ENCODE results near the gene POC1A. TPM values are rescaled to one million over a fixed set of nuclear protein-coding genes. Genes with fewer than 3 reads are reported as not detected.

Gene POC1A
- total and polyA plus RNA-seq, 2 of the 8 experiments (the other 6 are each of a cell fraction or from before 2014, with no cell fraction given), result 35.7 to 39.2 TPM

DNA sequence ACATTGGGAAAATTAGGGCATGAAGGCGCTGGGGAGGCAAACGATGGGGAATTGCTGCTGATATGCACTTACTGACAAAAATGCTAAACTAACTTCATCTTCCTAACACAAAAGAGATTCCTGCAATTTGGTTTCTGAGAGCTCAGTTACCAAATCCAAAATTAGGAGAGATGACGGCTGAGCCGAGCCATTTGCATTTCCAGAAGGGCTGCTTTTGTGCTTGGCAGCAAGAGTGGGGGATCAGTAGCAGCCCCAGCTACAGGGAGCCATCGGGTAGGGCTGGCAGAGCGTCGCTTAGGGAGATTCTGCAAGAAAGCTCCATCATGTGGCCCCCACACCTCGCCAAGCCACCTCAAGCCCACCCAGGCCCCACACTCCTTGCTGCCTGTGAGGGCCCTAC lies 81.8 kb downstream of the POC1A start:
- Histone ChIP-seq H3K23ac (ENCODE audit: insufficient read length) (no peak overlapping the region), H2BK12ac (ENCODE audit: low read depth, low read length) (no peak overlapping the region), H3K4ac (replicated peaks; ENCODE audit: insufficient read length, low read depth, low read length) (no peak overlapping the region), H2BK5ac (ENCODE audit: low read depth, low read length) (no peak overlapping the region), H3K18ac (ENCODE audit: extremely low read depth, low read length) (no peak overlapping the region), H3K4me1 (replicated peaks in 1 of 4; ENCODE audit: control insufficient read depth in 3 of 4, insufficient read depth in 4 of 4, low read length in 3 of 4) (no peaks in the 10 kb centered on the region; a peak in 2 of 7 replicates), H2AFZ (ENCODE audit: low read length) (no peak overlapping the region), H2BK15ac (ENCODE audit: low read length) (no peak overlapping the region), H4K20me1 (replicated peaks in 1 of 2; ENCODE audit: control insufficient read depth in 1 of 2, insufficient read depth in 2 of 2, low read length in 2 of 2) (peaks cover 0 to 3% of the 10 kb centered on the region in 2 experiments), H4K91ac (replicated peaks; ENCODE audit: insufficient read length, low read length) (no peak overlapping the region), H3K36me3 (ENCODE audit: control insufficient read depth in 2 of 4, insufficient read depth in 4 of 4, low read length in 3 of 4) (peaks cover 0 to 12% (median 3%) of the 10 kb centered on the region in 4 experiments; a peak in 5 of 8 replicates), H3K79me1 (ENCODE audit: low read depth, low read length) (no peaks in the 10 kb centered on the region; the same call in 1 of the 2 replicates), H2BK20ac (ENCODE audit: low read length) (no peak overlapping the region), H4K8ac (ENCODE audit: extremely low read depth, insufficient read depth, low read length) (no peak overlapping the region), H3K9me3 (ENCODE audit: insufficient read depth in 2 of 2, low read depth in 1 of 2, low read length in 1 of 2) (no peaks in the 10 kb centered on the region), H3K79me2 (ENCODE audit: control insufficient read depth in 1 of 2, insufficient read depth in 2 of 2, low read length in 2 of 2) (no peaks in the 10 kb centered on the region), H2AK5ac (ENCODE audit: low read depth, low read length) (no peak overlapping the region), H3K4me2 (ENCODE audit: insufficient read depth in 1 of 2, low read depth in 2 of 2, low read length in 2 of 2) (no peak overlapping the region), H4K5ac (ENCODE audit: insufficient read length, low read depth, low read length) (no peak overlapping the region), H3K27ac (ENCODE audit: low read depth, low read length) (no peak overlapping the region; the same call in 1 of the 2 replicates), H3K23me2 (ENCODE audit: low read depth, low read length) (no peaks in the 10 kb centered on the region), H3K9ac (replicated peaks in 1 of 4; ENCODE audit: extremely low read depth in 1 of 4, low read depth in 3 of 4, low read length in 3 of 4) (no peak overlapping the region; a peak in 1 of 7 replicates), H3K14ac (ENCODE audit: insufficient read length) (no peak overlapping the region), H3K27me3 (replicated peaks in 1 of 4; ENCODE audit: control insufficient read depth in 3 of 4, extremely low read depth in 1 of 4, insufficient read depth in 3 of 4, low read length in 3 of 4) (no peaks in the 10 kb centered on the region), H2BK120ac (replicated peaks; ENCODE audit: low read depth, low read length) (no peak overlapping the region), H3K4me3 (ENCODE audit: extremely low read depth in 1 of 4, insufficient read depth in 2 of 4, low read depth in 3 of 4, low read length in 4 of 4) (no peak overlapping the region), H3K56ac (replicated peaks; ENCODE audit: insufficient read length, low read depth, low read length) (no peak overlapping the region)
- ChIA-PET POLR2A (ENCODE audit: partially characterized antibody) (interaction anchor here (0.6 to 1.7 kb wide), 4 partner anchors 14 to 1034 kb away, joined by 3 to 4 read pairs (median 3); no protein-coding TSS in a partner anchor), CTCF (ENCODE audit: partially characterized antibody) (interaction anchor here (0.6 to 2.9 kb wide), 14 partner anchors 13 to 260 kb away, joined by 3 to 15 read pairs (median 3); no protein-coding TSS in a partner anchor)
- WGBS, 2 experiments (ENCODE audit: extremely low coverage in 1 of 2, insufficient coverage in 1 of 2, insufficient read length in 1 of 2, insufficient replicate concordance in 2 of 2, low coverage in 1 of 2, low lambda C conversion rate in 2 of 2, missing lambda C conversion rate in 1 of 2), result 89% methylated on average over 8 of the region's 8 CpGs; no CpG with 5 or more reads in 1 of the 2 experiments
- FAIRE-seq, result no peak
- no peak for DNase-seq (ENCODE audit: low read depth in 1 of 2, low spot score in 2 of 2)
- TF ChIP-seq KDM5A (IDR thresholded peaks at IDR 0.05; ENCODE audit: low read length) (no peak), RXRA (IDR thresholded peaks at IDR 0.05; ENCODE audit: insufficient read depth, low read depth, low read length) (no peak), NANOG (IDR thresholded peaks at IDR 0.05; ENCODE audit: insufficient read depth, low read depth, low read length, poor library complexity, severe bottlenecking) (no peak), RBBP5 (IDR thresholded peaks at IDR 0.05; ENCODE audit: borderline replicate concordance, low read depth, low read length) (no peak), SP4 (IDR thresholded peaks at IDR 0.05; ENCODE audit: low read length) (no peak), SUZ12 (IDR thresholded peaks at IDR 0.05; ENCODE audit: low read length) (no peak), FOSL1 (IDR thresholded peaks at IDR 0.05; ENCODE audit: insufficient read depth, low read depth, low read length) (no peak), ASH2L (IDR thresholded peaks at IDR 0.05; ENCODE audit: low read length) (no peak), POLR2A (IDR thresholded peaks at IDR 0.05; ENCODE audit: control extremely low read depth in 1 of 2, low read depth in 2 of 2, low read length in 2 of 2) (no peak), CREB1 (IDR thresholded peaks at IDR 0.05) (no peak), CHD2 (IDR thresholded peaks at IDR 0.05; ENCODE audit: low read length) (no peak), SIX5 (IDR thresholded peaks at IDR 0.05; ENCODE audit: low read depth, low read length) (no peak), TAF1 (IDR thresholded peaks at IDR 0.05; ENCODE audit: low read depth, low read length) (no peak), GABPA (IDR thresholded peaks at IDR 0.05; ENCODE audit: borderline replicate concordance, insufficient read depth, low read length) (no peak)
- TF ChIP-seq, protein P1, sequence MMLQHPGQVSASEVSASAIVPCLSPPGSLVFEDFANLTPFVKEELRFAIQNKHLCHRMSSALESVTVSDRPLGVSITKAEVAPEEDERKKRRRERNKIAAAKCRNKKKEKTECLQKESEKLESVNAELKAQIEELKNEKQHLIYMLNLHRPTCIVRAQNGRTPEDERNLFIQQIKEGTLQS (IDR thresholded peaks at IDR 0.05; ENCODE audit: insufficient read depth, low read depth, low read length), result no peak

Data from H1 (cell line).